ENCODE measurements around the gene PARK7. TPM values are rescaled to one million over a fixed set of nuclear protein-coding genes. Genes with fewer than 3 reads are reported as not detected.

Gene PARK7
- total RNA-seq, 1 donor from 2014 or later = 187 TPM

DNA sequence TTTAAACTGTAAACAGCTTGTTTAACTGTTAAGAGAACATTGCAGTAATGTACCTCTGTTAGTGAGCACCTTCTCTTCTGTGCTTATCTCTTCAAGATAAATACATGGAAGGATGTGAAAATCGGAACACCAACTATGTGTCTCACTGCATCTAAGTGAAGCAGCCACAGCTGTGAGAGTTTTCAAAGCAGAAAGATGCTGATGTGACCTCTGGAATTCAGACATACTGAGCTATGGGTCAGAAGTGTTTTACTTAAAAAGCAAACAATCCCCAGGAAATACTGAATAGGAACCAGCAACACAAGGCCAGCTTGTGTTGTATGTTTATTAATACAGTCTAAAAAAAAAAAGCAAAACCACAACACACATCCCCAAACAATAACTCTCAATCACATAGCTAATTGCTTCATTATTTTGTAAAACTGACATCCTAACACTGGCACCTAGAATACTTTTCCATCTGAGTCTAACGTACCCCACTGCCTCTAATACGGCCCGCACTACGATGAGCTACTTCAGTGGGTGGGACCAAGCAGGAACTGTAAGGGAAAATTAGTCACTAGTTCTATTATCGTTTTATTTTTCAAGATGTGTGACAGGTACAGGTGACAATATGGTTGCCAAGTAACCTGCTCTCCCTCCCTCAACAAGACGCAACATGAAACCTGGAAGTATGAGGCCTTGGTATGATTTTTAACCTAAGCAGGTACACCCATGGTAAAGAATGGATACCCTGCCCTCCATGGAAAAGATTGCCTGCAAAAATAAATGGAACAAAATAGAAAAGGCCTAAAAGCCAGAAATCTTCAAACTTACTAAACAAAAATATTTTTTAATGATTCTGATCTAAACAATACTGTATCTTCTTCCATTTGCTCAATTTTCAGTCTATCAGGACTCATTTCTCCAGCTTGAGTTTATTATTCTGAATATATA lies 50.7 kb downstream of the PARK7 start:
- Mint-ChIP-seq H3K27ac (peak overlapping the region; percentile 45), H3K9me3 (no peaks in the 10 kb centered on the region), H3K4me3 (no peak overlapping the region), H3K4me1 (peaks cover 31% of the 10 kb centered on the region), H3K36me3 (peaks cover 22% of the 10 kb centered on the region), H3K27me3 (ENCODE audit: low read depth) (no peaks in the 10 kb centered on the region)
- DNase-seq (ENCODE audit: low spot score in 2 of 2, unreplicated experiment in 2 of 2) = no peak
- TF ChIP-seq, protein P1, sequence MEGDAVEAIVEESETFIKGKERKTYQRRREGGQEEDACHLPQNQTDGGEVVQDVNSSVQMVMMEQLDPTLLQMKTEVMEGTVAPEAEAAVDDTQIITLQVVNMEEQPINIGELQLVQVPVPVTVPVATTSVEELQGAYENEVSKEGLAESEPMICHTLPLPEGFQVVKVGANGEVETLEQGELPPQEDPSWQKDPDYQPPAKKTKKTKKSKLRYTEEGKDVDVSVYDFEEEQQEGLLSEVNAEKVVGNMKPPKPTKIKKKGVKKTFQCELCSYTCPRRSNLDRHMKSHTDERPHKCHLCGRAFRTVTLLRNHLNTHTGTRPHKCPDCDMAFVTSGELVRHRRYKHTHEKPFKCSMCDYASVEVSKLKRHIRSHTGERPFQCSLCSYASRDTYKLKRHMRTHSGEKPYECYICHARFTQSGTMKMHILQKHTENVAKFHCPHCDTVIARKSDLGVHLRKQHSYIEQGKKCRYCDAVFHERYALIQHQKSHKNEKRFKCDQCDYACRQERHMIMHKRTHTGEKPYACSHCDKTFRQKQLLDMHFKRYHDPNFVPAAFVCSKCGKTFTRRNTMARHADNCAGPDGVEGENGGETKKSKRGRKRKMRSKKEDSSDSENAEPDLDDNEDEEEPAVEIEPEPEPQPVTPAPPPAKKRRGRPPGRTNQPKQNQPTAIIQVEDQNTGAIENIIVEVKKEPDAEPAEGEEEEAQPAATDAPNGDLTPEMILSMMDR (IDR thresholded peaks at IDR 0.05; ENCODE audit: unreplicated experiment) = no peak

DNA sequence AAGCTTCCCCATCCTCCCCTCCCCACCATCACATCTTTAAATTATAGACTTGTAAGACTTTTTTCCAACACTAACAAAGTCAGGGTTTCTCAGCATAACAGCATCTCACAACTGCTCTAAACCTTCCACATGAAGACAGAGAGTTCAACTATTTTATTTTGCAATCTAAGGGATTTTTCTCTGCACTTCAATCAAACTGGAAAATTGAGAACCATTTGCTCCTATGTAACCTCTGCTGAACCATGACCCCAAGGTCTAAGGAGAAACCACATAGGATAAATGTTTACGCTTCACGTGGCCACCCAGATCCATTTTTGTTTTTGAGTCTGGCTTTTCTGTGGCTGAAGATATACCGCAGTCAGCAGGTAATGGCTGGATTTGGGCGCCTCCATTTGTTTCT lies 51.4 kb downstream of the PARK7 start:
- H3K4me1 Mint-ChIP-seq = peaks cover 38% of the 10 kb centered on the region
- no peaks in the 10 kb centered on the region for H3K27me3 Mint-ChIP-seq (ENCODE audit: low read depth)
- H3K9me3 Mint-ChIP-seq = no peaks in the 10 kb centered on the region
- peaks cover 22% of the 10 kb centered on the region for H3K36me3 Mint-ChIP-seq
- no peak overlapping the region for H3K4me3 Mint-ChIP-seq
- TF ChIP-seq, protein P1 (IDR thresholded peaks at IDR 0.05; ENCODE audit: unreplicated experiment) = no peak
- no peak for DNase-seq (ENCODE audit: low spot score in 2 of 2, unreplicated experiment in 2 of 2)
- no peak overlapping the region for H3K27ac Mint-ChIP-seq

GRCh38 chr1:8013399-8013798 lies 51.9 kb downstream of the PARK7 start:
- Mint-ChIP-seq H3K27ac (peak overlapping the region; percentile 62), H3K36me3 (peaks cover 22% of the 10 kb centered on the region)
- no peak for DNase-seq (ENCODE audit: low spot score in 2 of 2, unreplicated experiment in 2 of 2)

GRCh38 chr1:8013800-8014199 lies 52.3 kb downstream of the PARK7 start:
- Mint-ChIP-seq H3K27me3 (ENCODE audit: low read depth) (no peaks in the 10 kb centered on the region), H3K4me1 (peaks cover 46% of the 10 kb centered on the region), H3K27ac (peak overlapping the region; percentile 62), H3K36me3 (peaks cover 22% of the 10 kb centered on the region), H3K4me3 (no peak overlapping the region), H3K9me3 (no peaks in the 10 kb centered on the region)
- DNase-seq (ENCODE audit: low spot score in 2 of 2, unreplicated experiment in 2 of 2) = no peak
- TF ChIP-seq, protein P1 (IDR thresholded peaks at IDR 0.05; ENCODE audit: unreplicated experiment) = no peak

More at GRCh38 chr1:8013399-8013798, 51.9 kb downstream of the PARK7 start:
- Mint-ChIP-seq H3K4me1 (peaks cover 42% of the 10 kb centered on the region), H3K27me3 (ENCODE audit: low read depth) (no peaks in the 10 kb centered on the region), H3K9me3 (no peaks in the 10 kb centered on the region), H3K4me3 (no peak overlapping the region)
- TF ChIP-seq, protein P1 (IDR thresholded peaks at IDR 0.05; ENCODE audit: unreplicated experiment) = no peak

GRCh38 chr1:8014381-8014988 lies 53.0 kb downstream of the PARK7 start:
- Mint-ChIP-seq H3K36me3 (peaks cover 22% of the 10 kb centered on the region), H3K27ac (peak overlapping the region; percentile 94), H3K9me3 (no peaks in the 10 kb centered on the region), H3K4me3 (no peak overlapping the region), H3K27me3 (ENCODE audit: low read depth) (no peaks in the 10 kb centered on the region), H3K4me1 (peaks cover 53% of the 10 kb centered on the region)
- no peak for DNase-seq (ENCODE audit: low spot score in 2 of 2, unreplicated experiment in 2 of 2)
- TF ChIP-seq, protein P1 (IDR thresholded peaks at IDR 0.05; ENCODE audit: unreplicated experiment) = no peak

All from mesothelial cell of epicardium (in vitro differentiated cells).